HG03159 (cell line): ENCODE results near the gene HAUS2.
A peak's percentile ranks its signal among the peaks of the same experiment; 100 is the strongest.

Experiments
- ATAC-seq: cut with Tn5 transposase; IDR thresholded peaks from one replicate; pipeline ENCODE4 v1.9.1; 2021; ENCODE audit warnings: mild to moderate bottlenecking, moderate library complexity; ENCODE audit not compliant: unreplicated experiment

HAUS2 gene

DNA sequence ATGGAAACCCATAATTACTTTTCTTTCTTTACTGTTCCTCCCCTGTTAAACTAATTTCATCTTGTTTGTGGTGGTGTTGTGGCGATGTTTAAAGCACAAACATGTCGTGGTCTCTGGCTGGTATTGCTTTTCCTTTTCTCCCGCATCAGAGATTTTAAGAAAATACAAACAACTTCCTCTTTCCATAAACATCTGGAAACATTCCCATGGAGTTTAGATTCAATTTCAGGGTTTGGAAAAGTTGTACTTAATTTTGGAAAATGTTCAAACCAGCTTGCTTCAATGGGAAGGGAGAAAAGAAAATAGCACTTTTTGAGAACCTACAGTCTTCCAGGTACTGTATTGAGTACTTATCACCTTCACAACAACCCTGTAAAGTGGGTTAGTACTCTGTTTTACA is 57.2 kb downstream of the HAUS2 start:
- no peak for ATAC-seq

DNA sequence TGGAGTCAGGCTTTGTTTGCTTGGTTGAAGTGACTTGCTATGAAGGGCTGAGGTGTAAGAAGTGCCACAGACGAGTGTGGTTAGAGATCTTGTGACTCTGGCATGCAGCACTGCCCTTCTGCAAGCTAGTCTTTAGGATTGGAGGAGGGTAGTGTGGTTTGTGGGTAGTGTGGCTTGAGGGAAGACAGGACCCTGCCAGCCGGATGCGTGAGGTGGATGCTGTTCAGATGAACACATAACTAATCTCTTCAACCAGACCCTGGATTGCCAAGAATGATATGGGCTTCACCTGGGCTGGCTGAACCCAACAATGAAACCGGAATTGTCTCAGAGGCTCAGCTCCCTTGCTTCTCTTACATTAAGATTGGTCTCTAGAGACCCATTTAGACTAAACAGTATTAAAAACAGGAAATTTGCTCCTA is 59.5 kb downstream of the HAUS2 start:
- peak; percentile 57 for ATAC-seq

DNA sequence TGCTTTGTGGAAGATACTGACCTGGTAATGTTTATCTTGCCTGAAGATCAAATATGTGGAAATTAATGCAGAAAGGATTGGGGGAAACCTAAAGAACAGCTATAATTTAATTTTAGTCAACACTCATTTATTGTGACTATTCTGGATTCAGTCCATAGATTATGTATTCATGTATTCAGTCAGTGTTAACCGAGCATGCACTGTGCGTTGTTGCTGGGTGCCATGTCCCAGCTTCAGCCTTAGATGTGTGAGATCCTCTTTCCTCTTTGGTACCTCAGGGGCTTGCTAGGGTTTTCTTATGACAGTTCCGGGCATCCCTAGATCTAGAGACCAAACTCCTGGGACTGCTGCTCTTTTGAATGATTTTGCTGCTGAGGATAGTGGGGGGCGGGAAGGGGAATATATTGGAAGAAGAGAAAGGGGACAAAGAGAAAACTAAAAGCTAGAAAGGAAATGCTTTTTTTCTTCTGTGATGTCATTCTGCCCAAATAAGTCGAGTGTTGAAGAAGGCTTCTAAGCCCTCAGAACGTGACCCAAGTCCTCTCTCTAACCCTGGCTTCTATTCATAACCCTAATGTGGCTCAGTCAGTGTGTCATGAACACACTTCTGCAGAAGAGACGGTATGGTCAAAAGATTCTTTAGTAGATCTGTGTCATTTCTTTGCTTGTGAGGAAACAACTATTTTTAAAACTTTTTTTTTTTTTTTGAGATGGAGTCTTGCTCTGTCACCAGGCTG is 60.3 kb downstream of the HAUS2 start:
- ATAC-seq = no peak

DNA sequence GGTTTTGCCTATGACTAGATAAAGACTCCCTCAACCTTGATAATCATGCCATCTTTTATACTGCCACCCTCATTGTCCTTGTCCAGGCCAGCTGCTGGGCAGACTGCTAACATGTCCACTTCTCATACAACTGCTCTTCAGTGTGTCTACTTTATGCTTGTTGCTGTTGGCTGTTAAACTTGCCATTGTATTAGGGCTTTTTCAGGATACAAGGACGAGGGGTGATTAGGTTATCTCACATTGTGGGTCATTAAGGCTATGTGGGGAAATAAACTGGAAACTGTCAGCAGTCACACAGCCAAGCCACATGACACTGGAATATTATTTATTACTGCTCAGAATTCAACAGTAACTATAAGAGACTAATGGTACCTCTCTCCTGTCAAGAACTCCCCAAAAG is 62.9 kb downstream of the HAUS2 start:
- no peak for ATAC-seq

DNA sequence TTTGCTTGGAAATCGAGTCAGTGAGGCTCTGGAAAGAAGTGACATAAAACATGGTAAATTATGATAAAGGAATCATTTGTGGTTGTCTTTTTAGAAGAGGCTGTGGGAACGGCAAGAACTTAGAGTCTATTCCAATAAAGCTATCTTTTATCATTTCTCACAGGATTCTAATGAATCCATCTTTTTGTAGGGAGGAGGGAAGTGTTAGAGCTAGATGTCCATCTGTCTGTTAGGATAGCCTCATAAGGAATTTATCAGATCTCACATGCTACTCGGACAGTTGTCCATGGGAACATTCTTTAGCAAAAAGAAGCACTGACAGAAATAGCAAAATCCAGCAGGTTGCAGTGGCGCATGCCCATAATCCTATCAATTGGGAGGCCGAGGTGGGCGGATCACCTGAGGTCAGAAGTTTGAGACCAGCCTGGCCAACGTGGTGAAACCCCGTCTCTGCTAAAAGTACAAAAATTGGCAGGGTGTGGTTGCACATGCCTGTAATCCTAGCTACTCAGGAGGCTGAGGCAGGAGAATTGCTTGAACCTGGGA is 63.8 kb downstream of the HAUS2 start:
- no peak for ATAC-seq

DNA sequence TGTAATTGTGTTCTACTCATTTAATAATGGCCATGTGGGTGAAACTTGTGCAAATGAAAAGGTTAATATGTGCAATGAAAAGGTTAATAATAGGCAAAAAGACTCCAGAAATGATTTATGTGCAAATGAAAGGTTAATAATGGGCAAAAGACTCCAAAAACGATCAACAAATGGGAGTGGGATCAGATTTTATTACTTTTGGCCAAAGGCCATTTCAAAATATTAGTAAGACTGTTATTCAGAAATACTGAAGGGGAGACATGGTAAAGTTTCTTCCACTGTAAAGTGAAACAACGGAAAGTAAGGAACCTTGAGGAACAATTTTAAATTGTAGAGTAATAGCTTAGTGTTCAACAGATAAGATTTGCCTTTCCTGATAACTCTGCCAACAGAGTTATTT is 67.5 kb downstream of the HAUS2 start:
- no peak for ATAC-seq
